Colonic mucosa (tissue), 4 donors: ENCODE measurements around the gene STK32C. TPM values are rescaled to one million over a fixed set of nuclear protein-coding genes. Genes with fewer than 3 reads are reported as not detected.

Experiments
- DNase-seq: peaks from one replicate; pipeline ENCODE4 v3.0.0-alpha.2; 2020
- H3K27ac ChIP-seq: fragments of 200-600 bp; one replicate; pipeline ENCODE4 v1.8.0; 2021
- H3K27me3 ChIP-seq: fragments of 200-600 bp; one replicate; pipeline ENCODE4 v1.8.0; 2021
- H3K36me3 ChIP-seq: fragments of 200-600 bp; one replicate; pipeline ENCODE4 v1.8.0; 2021
- H3K4me1 ChIP-seq: fragments of 200-600 bp; one replicate; pipeline ENCODE4 v1.8.0; 2021; ENCODE audit warnings: mild to moderate bottlenecking
- H3K4me3 ChIP-seq: fragments of 200-600 bp; one replicate; pipeline ENCODE4 v1.8.0; 2021
- H3K9ac ChIP-seq, 2 donors: one replicate each; pipeline ENCODE4 v1.7.0; 2013; ENCODE audit warnings: control low read depth in 2 of 2, low read depth in 2 of 2, low read length in 2 of 2
- H3K9me3 ChIP-seq: fragments of 200-600 bp; one replicate; pipeline ENCODE4 v1.8.0; 2021
- intact Hi-C: fragments of 100-400 bp; cut with DNase I; formaldehyde crosslinking; loops from one replicate; pipeline ENCODE4 v1.14.1; 2022
- total RNA-seq, 2 donors: library from RNA; stranded (reverse); fragmentation: NEBNext Ultra II Directional in 1 of 2; extraction: Animal tissue kit (Norgen Biotek cat#: 25700) in 1 of 2; gene quantifications; one replicate each; pipeline ENCODE4 v1.2.1, GENCODE V29; 2021
- TF ChIP-seq, protein P1 (sequence below): fragments of 200-600 bp; IDR thresholded peaks from one replicate; pipeline ENCODE4 v1.8.0; 2022; ENCODE audit warnings: antibody characterized with exemption, mild to moderate bottlenecking
- donor health status: healthy.
- donor health status: DM: no; HTN: no; CAD: no.
- donor health status: DM: no; HTN: no; CAD: no.

Gene STK32C
- total RNA-seq, 2 donors from 2014 or later, result 9.2 to 14.5 TPM

GRCh38 chr10:132309879-132310591, 2.3 kb upstream of the STK32C start:
- Histone ChIP-seq H3K27ac (no peak overlapping the region), H3K9me3 (no peaks in the 10 kb centered on the region), H3K4me1 (peaks cover 6% of the 10 kb centered on the region), H3K27me3 (no peaks in the 10 kb centered on the region), H3K4me3 (no peak overlapping the region), H3K9ac (no peak overlapping the region), H3K36me3 (no peaks in the 10 kb centered on the region)
- intact Hi-C loops, result no loop called here
- TF ChIP-seq, protein P1, sequence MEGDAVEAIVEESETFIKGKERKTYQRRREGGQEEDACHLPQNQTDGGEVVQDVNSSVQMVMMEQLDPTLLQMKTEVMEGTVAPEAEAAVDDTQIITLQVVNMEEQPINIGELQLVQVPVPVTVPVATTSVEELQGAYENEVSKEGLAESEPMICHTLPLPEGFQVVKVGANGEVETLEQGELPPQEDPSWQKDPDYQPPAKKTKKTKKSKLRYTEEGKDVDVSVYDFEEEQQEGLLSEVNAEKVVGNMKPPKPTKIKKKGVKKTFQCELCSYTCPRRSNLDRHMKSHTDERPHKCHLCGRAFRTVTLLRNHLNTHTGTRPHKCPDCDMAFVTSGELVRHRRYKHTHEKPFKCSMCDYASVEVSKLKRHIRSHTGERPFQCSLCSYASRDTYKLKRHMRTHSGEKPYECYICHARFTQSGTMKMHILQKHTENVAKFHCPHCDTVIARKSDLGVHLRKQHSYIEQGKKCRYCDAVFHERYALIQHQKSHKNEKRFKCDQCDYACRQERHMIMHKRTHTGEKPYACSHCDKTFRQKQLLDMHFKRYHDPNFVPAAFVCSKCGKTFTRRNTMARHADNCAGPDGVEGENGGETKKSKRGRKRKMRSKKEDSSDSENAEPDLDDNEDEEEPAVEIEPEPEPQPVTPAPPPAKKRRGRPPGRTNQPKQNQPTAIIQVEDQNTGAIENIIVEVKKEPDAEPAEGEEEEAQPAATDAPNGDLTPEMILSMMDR, result no peak
- no peak for DNase-seq

DNA sequence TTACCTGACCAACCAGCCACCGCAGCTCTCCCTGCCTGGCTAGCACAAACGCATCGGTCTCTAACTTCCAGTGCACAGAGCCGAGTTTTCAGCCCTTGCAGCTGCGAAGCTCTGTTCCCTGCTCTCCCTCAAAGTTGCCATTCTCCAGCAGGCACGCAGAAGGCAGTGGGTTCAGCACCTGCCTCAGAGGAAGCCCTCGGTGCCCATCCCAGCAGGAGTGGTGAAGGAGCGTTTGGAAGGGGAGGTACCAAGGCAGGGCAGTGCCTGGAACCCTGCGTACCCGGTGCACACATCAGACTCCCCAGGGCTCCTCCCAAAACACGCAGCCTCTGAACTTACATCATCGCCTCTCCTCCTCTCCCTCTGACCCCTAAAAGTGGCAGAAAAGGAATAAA, 1.7 kb upstream of the STK32C start:
- H3K4me3 ChIP-seq, result no peak overlapping the region
- peaks cover 6% of the 10 kb centered on the region for H3K4me1 ChIP-seq
- TF ChIP-seq, protein P1, result no peak
- H3K27me3 ChIP-seq, result no peaks in the 10 kb centered on the region
- H3K9me3 ChIP-seq, result no peaks in the 10 kb centered on the region
- DNase-seq, result no peak
- no peaks in the 10 kb centered on the region for H3K36me3 ChIP-seq
- no peak overlapping the region for H3K9ac ChIP-seq
- intact Hi-C loops, result no loop called here
- H3K27ac ChIP-seq, result no peak overlapping the region

DNA sequence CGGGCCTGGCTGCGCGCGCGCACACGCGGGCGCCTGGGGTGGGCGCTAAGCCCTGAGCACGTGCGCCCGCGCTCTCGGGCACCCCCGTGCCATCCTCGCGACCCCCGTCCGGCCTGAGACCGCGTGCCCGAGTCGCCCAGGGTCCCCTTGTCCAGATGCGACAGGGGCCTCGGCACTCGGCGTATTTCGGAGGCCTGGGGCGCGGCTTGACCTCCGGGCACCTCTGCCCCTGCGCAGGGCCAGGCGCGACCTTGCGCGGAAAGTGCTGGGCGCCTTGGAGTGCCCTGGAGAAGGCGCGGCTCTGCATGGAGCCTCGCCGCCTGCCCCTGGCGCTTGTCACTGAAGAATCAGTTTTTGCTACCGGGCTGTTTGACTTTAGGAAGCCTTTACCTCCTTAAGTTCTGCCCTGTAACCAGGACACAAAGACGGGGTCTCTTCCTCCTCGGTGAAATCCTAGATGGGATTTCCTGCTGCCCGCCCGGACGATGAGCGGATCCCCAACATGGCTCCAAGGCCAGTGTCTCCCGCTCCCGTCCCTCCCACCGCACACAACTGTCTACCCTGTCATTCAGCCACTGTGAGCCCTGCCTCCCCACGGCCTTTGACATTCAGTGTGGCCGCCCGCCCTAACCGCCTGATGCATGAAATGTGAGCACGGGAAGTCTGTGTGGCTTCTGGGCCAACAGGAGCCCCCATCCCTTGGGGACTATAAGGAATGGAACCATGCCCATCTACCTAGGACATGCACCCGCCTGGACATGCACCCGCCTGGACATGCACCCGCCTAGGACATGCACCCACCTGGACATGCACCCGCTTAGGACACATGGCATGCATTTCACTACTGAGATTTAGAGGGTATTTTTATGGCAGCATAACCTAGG, 1.1 kb upstream of the STK32C start:
- peak overlapping the region; percentile 79 for H3K27ac ChIP-seq
- intact Hi-C loops, result no loop called here
- H3K36me3 ChIP-seq, result no peaks in the 10 kb centered on the region
- DNase-seq, result no peak
- TF ChIP-seq, protein P1, result no peak
- H3K9me3 ChIP-seq, result no peaks in the 10 kb centered on the region
- peak overlapping the region; percentile 96 for H3K4me3 ChIP-seq
- peaks cover 6% of the 10 kb centered on the region for H3K4me1 ChIP-seq
- no peaks in the 10 kb centered on the region for H3K27me3 ChIP-seq
- H3K9ac ChIP-seq, result peak overlapping the region; percentile 56 to 76

- H3K9me3 ChIP-seq, result no peaks in the 10 kb centered on the region
- peak overlapping the region; percentile 96 for H3K4me3 ChIP-seq
- no peak for DNase-seq
- H3K27ac ChIP-seq, result no peak overlapping the region
- H3K9ac ChIP-seq, result peak overlapping the region in 1 of 2 donors; percentile 33
- intact Hi-C loops, result no loop called here
- TF ChIP-seq, protein P1, result no peak
- no peaks in the 10 kb centered on the region for H3K36me3 ChIP-seq
- peaks cover 6% of the 10 kb centered on the region for H3K4me1 ChIP-seq
- H3K27me3 ChIP-seq, result no peaks in the 10 kb centered on the region
Measured at GRCh38 chr10:132306864-132307751, 642 bp downstream of the STK32C start.

GRCh38 chr10:132306343-132306685, 1.4 kb downstream of the STK32C start:
- Histone ChIP-seq H3K4me3 (no peak overlapping the region), H3K27me3 (no peaks in the 10 kb centered on the region), H3K4me1 (peaks cover 6% of the 10 kb centered on the region), H3K27ac (no peak overlapping the region), H3K9me3 (no peaks in the 10 kb centered on the region), H3K36me3 (no peaks in the 10 kb centered on the region), H3K9ac (no peak overlapping the region)
- intact Hi-C loops, result no loop called here
- TF ChIP-seq, protein P1, result no peak
- no peak for DNase-seq
